ENCODE data around the gene METTL17. TPM values are rescaled to one million over a fixed set of nuclear protein-coding genes. Genes with fewer than 3 reads are reported as not detected.

METTL17 gene
- total and polyA plus RNA-seq, 2 donors (not counting 3 experiments of a cell fraction or from before 2014, with no cell fraction given), result 60.6 to 90.6 TPM

DNA sequence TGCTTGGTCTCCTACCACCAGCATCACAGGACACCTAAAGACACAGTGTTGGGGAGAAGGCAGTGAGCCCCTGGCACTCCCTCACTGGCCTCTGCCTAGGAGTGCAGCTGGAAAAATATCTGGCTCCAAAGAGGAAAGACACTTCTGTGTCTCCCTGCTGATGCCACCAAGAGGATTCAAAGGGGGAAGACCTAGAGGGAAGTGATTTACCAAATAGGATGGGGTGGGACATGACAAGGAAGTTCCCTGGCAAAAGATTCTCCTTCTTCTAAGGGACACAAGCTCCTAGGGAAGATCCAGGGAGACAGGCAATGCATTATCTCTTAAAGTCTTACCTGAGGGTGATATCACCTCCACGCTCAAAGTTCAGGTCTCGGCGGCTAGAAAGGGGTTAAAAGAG is 29.0 kb downstream of the METTL17 start:
- dilution Hi-C loops (cut with MboI; ENCODE audit: extremely low pct_ligation_motif_present, low sequenced_read_pairs), result no loop called here
- Histone ChIP-seq H3K27me3 (ENCODE audit: control insufficient read depth in 2 of 2, insufficient read depth in 2 of 2, low read length in 2 of 2) (peaks cover 27 to 30% of the 10 kb centered on the region in 2 experiments), H3K9me1 (replicated peaks; ENCODE audit: control insufficient read depth, extremely low read depth, insufficient read depth, low read length) (no peaks in the 10 kb centered on the region), H3K79me2 (ENCODE audit: control insufficient read depth, insufficient read depth, low read length) (no peaks in the 10 kb centered on the region), H3K9ac (replicated peaks; ENCODE audit: extremely low read depth, insufficient read depth, low read length) (no peak overlapping the region), H3K4me3 (replicated peaks in 1 of 3; ENCODE audit: insufficient read depth in 1 of 3, low read depth in 1 of 3, low read length in 3 of 3) (no peak overlapping the region), H4K20me1 (replicated peaks; ENCODE audit: control insufficient read depth, extremely low read depth, insufficient read depth, low read length) (no peaks in the 10 kb centered on the region), H2AFZ (ENCODE audit: low read depth, low read length) (no peak overlapping the region), H3K4me1 (ENCODE audit: control insufficient read depth, extremely low read depth, insufficient read depth, low read length) (no peaks in the 10 kb centered on the region), H3K9me3 (replicated peaks; ENCODE audit: control insufficient read depth, insufficient read depth, low read length) (no peaks in the 10 kb centered on the region), H3K36me3 (ENCODE audit: control insufficient read depth in 2 of 2, extremely low read depth in 1 of 2, insufficient read depth in 2 of 2, low read length in 2 of 2) (no peaks in the 10 kb centered on the region), H3K27ac (ENCODE audit: insufficient read depth, low read depth, low read length) (no peak overlapping the region), H3K4me2 (ENCODE audit: insufficient read depth, low read length) (no peak overlapping the region)
- POLR2A ChIA-PET, result no interaction called here
- BruUV-seq (replicated peaks), result no TSS peak
- no peak for TF ChIP-seq FOS (IDR thresholded peaks at IDR 0.05; ENCODE audit: borderline replicate concordance, insufficient read depth, low read length)
- no peak for TF ChIP-seq MYC (IDR thresholded peaks at IDR 0.05; ENCODE audit: low read depth, low read length)
- no peak for TF ChIP-seq POLR2AphosphoS5 (IDR thresholded peaks at IDR 0.05; ENCODE audit: insufficient read depth, low read depth, low read length)
- TF ChIP-seq GATA2 (IDR thresholded peaks at IDR 0.05; ENCODE audit: insufficient read depth, insufficient read length, low read depth, low read length), result no peak
- TF ChIP-seq JUN (IDR thresholded peaks at IDR 0.05; ENCODE audit: borderline replicate concordance, insufficient read depth, insufficient read length, low read depth), result no peak
- TF ChIP-seq, protein P1, sequence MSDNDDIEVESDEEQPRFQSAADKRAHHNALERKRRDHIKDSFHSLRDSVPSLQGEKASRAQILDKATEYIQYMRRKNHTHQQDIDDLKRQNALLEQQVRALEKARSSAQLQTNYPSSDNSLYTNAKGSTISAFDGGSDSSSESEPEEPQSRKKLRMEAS (IDR thresholded peaks at IDR 0.05; ENCODE audit: insufficient read depth, insufficient read length), result no peak
- TF ChIP-seq EZH2 (IDR thresholded peaks at IDR 0.05; ENCODE audit: borderline replicate concordance, low read depth, low read length, severe bottlenecking), result no peak
- TF ChIP-seq, protein P2, sequence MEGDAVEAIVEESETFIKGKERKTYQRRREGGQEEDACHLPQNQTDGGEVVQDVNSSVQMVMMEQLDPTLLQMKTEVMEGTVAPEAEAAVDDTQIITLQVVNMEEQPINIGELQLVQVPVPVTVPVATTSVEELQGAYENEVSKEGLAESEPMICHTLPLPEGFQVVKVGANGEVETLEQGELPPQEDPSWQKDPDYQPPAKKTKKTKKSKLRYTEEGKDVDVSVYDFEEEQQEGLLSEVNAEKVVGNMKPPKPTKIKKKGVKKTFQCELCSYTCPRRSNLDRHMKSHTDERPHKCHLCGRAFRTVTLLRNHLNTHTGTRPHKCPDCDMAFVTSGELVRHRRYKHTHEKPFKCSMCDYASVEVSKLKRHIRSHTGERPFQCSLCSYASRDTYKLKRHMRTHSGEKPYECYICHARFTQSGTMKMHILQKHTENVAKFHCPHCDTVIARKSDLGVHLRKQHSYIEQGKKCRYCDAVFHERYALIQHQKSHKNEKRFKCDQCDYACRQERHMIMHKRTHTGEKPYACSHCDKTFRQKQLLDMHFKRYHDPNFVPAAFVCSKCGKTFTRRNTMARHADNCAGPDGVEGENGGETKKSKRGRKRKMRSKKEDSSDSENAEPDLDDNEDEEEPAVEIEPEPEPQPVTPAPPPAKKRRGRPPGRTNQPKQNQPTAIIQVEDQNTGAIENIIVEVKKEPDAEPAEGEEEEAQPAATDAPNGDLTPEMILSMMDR (IDR thresholded peaks at IDR 0.05; ENCODE audit: extremely low read depth in 1 of 2, insufficient read depth in 1 of 2, low read depth in 1 of 2, low read length in 2 of 2), result no peak
- no peak for TF ChIP-seq POLR2A (IDR thresholded peaks at IDR 0.05; ENCODE audit: low read depth, low read length)
- CTCF ChIA-PET, result interaction anchor here (1.7 to 7.4 kb wide), 2 partner anchors 23 to 74 kb away, joined by 4 to 214 read pairs; partner anchors contain the start of gene RNASE7
- intact Hi-C loops (cut with micrococcal nuclease), result no loop called here
- FAIRE-seq, result no peak
- no peak for DNase-seq (ENCODE audit: low read depth, low spot score)

All from endothelial cell of umbilical vein (primary cell).